Erythroblast (primary cell): Measurements from ENCODE around the gene FABP1.

Experiments used
- GATA1 ChIP-seq: IDR thresholded peaks from 2 replicates; pipeline ENCODE4 v1.6.1; 2011; ENCODE audit warnings: low read depth, mild to moderate bottlenecking, control low read depth, low read length, moderate library complexity
- POLR2A ChIP-seq: IDR thresholded peaks from 2 replicates; pipeline ENCODE4 v1.6.1; 2011; ENCODE audit warnings: mild to moderate bottlenecking, low read length

- TF ChIP-seq POLR2A (no peak), GATA1 (no peak)
These were observed 9.0 kb upstream of the FABP1 start for GRCh38 chr2:88136817-88137216.
